ENCODE measurements around the gene HTRA2.

The HTRA2 gene

DNA sequence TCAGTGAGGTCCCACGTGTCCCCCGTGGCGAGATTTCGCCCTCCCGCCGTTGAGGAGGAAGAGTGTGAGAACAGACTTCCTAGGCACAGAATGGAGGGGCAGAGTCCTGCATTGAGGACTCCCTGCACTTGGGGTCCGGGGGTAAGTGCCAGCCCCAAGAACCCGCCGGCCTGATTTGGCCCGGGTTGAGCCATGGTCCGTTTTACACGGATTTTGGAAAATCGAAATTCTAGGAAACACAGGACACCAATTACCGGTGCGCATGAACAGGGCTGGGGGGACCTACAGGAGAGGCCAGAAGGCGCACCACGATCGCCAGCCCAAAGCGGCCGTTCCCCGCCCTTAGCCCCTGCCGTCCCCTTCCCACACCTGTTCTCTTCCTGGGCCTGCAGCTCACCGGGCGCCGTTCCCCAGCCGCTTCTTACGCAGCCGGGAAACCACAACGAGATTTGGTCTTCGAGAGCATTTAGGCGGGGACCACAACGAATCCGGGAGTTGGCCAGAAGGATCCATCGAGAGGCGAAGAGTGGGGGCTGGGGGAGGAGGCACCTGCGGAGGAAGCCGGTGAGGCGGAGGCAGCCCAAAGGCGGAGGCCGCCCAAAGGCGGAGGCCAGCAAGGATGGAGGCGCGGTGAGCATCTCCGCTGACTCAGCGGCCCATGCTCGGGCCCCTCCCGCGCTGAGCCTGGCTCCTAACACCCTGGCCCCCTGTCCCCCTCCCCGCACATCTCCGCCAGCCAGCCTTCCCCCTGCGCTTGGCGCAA, 15.9 kb upstream of the HTRA2 start:
- TF ChIP-seq SPI1 (IDR thresholded peaks at IDR 0.05; ENCODE audit: borderline replicate concordance, low read depth) (no peak), POLR2AphosphoS5 (IDR thresholded peaks at IDR 0.05; ENCODE audit: low read depth) (no peak), GABPA (IDR thresholded peaks at IDR 0.05; ENCODE audit: low read depth) (no peak)
- TF ChIP-seq, protein P1, sequence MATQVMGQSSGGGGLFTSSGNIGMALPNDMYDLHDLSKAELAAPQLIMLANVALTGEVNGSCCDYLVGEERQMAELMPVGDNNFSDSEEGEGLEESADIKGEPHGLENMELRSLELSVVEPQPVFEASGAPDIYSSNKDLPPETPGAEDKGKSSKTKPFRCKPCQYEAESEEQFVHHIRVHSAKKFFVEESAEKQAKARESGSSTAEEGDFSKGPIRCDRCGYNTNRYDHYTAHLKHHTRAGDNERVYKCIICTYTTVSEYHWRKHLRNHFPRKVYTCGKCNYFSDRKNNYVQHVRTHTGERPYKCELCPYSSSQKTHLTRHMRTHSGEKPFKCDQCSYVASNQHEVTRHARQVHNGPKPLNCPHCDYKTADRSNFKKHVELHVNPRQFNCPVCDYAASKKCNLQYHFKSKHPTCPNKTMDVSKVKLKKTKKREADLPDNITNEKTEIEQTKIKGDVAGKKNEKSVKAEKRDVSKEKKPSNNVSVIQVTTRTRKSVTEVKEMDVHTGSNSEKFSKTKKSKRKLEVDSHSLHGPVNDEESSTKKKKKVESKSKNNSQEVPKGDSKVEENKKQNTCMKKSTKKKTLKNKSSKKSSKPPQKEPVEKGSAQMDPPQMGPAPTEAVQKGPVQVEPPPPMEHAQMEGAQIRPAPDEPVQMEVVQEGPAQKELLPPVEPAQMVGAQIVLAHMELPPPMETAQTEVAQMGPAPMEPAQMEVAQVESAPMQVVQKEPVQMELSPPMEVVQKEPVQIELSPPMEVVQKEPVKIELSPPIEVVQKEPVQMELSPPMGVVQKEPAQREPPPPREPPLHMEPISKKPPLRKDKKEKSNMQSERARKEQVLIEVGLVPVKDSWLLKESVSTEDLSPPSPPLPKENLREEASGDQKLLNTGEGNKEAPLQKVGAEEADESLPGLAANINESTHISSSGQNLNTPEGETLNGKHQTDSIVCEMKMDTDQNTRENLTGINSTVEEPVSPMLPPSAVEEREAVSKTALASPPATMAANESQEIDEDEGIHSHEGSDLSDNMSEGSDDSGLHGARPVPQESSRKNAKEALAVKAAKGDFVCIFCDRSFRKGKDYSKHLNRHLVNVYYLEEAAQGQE (IDR thresholded peaks at IDR 0.05; ENCODE audit: insufficient replicate concordance, low read depth) = no peak
- TF ChIP-seq, protein P2, sequence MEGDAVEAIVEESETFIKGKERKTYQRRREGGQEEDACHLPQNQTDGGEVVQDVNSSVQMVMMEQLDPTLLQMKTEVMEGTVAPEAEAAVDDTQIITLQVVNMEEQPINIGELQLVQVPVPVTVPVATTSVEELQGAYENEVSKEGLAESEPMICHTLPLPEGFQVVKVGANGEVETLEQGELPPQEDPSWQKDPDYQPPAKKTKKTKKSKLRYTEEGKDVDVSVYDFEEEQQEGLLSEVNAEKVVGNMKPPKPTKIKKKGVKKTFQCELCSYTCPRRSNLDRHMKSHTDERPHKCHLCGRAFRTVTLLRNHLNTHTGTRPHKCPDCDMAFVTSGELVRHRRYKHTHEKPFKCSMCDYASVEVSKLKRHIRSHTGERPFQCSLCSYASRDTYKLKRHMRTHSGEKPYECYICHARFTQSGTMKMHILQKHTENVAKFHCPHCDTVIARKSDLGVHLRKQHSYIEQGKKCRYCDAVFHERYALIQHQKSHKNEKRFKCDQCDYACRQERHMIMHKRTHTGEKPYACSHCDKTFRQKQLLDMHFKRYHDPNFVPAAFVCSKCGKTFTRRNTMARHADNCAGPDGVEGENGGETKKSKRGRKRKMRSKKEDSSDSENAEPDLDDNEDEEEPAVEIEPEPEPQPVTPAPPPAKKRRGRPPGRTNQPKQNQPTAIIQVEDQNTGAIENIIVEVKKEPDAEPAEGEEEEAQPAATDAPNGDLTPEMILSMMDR (IDR thresholded peaks at IDR 0.05; ENCODE audit: insufficient read depth, low read length) = no peak
- Histone ChIP-seq H3K27me3 (ENCODE audit: insufficient read depth, poor library complexity, severe bottlenecking) (peaks cover 63% of the 10 kb centered on the region), H3K4me3 (replicated peaks; ENCODE audit: insufficient read depth, low read length) (no peak overlapping the region), H3K27ac (replicated peaks) (no peak overlapping the region)
- no peak for DNase-seq (ENCODE audit: low read depth in 1 of 2, low spot score in 1 of 2)

DNA sequence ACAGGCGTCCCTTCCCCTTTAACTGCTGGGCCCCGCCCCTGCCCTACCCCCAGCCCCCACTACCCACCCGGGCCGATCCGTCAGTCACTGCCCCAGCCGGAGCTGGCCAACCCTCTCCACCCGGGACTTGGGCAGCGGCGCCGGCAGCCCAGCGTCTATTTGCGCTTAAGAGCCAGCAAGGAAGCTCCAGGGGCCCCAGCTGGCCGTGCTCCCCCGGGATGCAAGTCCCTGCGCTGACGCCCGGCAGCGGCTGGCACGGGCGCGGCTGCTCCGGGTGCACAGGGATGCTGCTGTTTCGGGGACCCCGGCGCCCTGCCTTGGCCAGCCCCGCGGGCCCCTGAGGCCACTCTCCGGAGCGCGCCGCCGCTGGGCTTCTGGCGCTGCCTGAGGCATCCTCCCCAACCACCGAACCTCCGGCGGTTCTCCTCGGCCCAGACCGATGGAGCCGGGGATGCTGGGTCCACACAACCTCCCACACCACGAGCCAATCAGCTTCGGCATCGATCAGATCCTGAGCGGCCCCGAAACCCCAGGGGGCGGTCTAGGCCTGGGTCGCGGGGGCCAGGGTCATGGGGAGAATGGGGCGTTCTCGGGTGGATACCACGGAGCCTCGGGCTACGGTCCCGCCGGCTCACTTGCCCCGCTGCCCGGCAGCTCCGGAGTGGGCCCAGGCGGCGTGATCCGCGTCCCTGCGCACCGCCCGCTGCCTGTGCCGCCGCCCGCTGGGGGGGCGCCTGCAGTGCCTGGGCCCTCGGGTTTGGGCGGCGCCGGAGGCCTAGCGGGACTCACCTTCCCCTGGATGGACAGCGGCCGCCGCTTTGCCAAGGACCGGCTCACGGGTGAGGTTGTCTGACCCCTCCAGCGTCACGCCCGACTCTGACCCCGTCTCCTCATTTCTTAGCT, 15.1 kb upstream of the HTRA2 start, which contains the start of gene TLX2:
Gene TLX2, plus strand, starts transcription at position 83 of the 903 bp plus-strand sequence. Its CDS starts 357 bp downstream, at position 440.
- Histone ChIP-seq H3K27me3 (ENCODE audit: insufficient read depth, poor library complexity, severe bottlenecking) (peaks cover 69% of the 10 kb centered on the region), H3K4me3 (replicated peaks; ENCODE audit: insufficient read depth, low read length) (no peak within 1 kb of the TSS), H3K27ac (replicated peaks) (no peak within 1 kb of the TSS)
- DNase-seq (ENCODE audit: low read depth in 1 of 2, low spot score in 1 of 2) = no peak
- TF ChIP-seq, protein P1 (IDR thresholded peaks at IDR 0.05; ENCODE audit: insufficient replicate concordance, low read depth) = no peak
- TF ChIP-seq POLR2AphosphoS5 (IDR thresholded peaks at IDR 0.05; ENCODE audit: low read depth) (no peak), SPI1 (IDR thresholded peaks at IDR 0.05; ENCODE audit: borderline replicate concordance, low read depth) (no peak), GABPA (IDR thresholded peaks at IDR 0.05; ENCODE audit: low read depth) (no peak)
- TF ChIP-seq, protein P2 (IDR thresholded peaks at IDR 0.05; ENCODE audit: insufficient read depth, low read length) = no peak

DNA sequence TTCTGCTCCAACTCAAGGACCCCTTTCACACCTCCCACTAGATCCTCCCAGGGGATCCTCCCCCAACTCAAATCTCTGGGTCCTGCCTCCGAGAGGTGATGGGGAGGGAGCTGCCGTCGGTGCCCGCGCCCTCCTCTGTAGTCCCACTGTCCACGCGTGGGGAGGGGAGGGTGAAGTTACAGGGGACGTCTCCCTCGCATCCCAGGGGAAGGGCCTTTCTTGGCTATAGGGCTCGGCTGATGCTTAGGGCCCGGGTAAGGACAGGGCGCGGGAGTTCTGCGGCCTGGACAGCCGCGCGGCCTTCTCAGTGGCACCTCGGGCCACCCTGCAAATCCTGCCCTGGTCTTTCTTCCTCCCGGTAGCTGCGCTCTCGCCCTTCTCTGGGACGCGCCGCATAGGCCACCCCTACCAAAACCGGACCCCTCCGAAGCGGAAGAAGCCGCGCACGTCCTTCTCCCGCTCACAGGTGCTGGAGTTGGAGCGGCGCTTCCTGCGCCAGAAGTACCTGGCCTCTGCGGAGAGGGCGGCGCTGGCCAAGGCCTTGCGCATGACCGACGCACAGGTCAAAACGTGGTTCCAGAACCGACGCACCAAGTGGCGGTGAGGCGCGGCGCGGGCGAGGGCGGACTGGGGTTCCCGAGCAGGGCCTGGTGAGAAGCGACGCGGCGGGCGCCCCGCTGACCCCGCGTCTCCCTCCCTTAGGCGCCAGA, 14.3 kb upstream of the HTRA2 start:
- DNase-seq (ENCODE audit: low read depth in 1 of 2, low spot score in 1 of 2) = no peak
- Histone ChIP-seq H3K27ac (replicated peaks) (no peak overlapping the region), H3K27me3 (ENCODE audit: insufficient read depth, poor library complexity, severe bottlenecking) (peaks cover 72% of the 10 kb centered on the region), H3K4me3 (replicated peaks; ENCODE audit: insufficient read depth, low read length) (no peak overlapping the region)
- no peak for TF ChIP-seq SPI1 (IDR thresholded peaks at IDR 0.05; ENCODE audit: borderline replicate concordance, low read depth)
- no peak for TF ChIP-seq POLR2AphosphoS5 (IDR thresholded peaks at IDR 0.05; ENCODE audit: low read depth)
- TF ChIP-seq GABPA (IDR thresholded peaks at IDR 0.05; ENCODE audit: low read depth) = no peak
- TF ChIP-seq, protein P1 (IDR thresholded peaks at IDR 0.05; ENCODE audit: insufficient replicate concordance, low read depth) = no peak
- TF ChIP-seq, protein P2 (IDR thresholded peaks at IDR 0.05; ENCODE audit: insufficient read depth, low read length) = no peak
